GM19240 (cell line): Measurements from ENCODE around the gene PACSIN2.

Source experiments
- DNase-seq: peaks from one replicate; pipeline ENCODE4 v3.0.0; 2011; ENCODE audit warnings: low spot score; ENCODE audit not compliant: insufficient read length

The PACSIN2 gene

GRCh38 chr22:42821386-42821785, 193.6 kb downstream of the PACSIN2 start:
- no peak for DNase-seq

GRCh38 chr22:42820045-42820763, 194.7 kb downstream of the PACSIN2 start:
- DNase-seq = no peak
